Measurements from ENCODE around the gene SMARCA4.

DNA sequence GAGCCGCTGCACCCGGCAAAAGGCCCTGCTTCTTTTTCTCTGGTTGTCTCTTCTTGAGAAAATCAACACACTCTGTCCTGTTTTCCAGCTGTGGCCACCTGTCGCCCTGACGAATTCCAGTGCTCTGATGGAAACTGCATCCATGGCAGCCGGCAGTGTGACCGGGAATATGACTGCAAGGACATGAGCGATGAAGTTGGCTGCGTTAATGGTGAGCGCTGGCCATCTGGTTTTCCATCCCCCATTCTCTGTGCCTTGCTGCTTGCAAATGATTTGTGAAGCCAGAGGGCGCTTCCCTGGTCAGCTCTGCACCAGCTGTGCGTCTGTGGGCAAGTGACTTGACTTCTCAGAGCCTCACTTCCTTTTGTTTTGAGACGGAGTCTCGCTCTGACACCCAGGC is 145.6 kb downstream of the SMARCA4 start:
- TF ChIP-seq SP1 (IDR thresholded peaks at IDR 0.05) = no peak
- TF ChIP-seq RAD21 (IDR thresholded peaks at IDR 0.05) = no peak
- TF ChIP-seq, protein P1, sequence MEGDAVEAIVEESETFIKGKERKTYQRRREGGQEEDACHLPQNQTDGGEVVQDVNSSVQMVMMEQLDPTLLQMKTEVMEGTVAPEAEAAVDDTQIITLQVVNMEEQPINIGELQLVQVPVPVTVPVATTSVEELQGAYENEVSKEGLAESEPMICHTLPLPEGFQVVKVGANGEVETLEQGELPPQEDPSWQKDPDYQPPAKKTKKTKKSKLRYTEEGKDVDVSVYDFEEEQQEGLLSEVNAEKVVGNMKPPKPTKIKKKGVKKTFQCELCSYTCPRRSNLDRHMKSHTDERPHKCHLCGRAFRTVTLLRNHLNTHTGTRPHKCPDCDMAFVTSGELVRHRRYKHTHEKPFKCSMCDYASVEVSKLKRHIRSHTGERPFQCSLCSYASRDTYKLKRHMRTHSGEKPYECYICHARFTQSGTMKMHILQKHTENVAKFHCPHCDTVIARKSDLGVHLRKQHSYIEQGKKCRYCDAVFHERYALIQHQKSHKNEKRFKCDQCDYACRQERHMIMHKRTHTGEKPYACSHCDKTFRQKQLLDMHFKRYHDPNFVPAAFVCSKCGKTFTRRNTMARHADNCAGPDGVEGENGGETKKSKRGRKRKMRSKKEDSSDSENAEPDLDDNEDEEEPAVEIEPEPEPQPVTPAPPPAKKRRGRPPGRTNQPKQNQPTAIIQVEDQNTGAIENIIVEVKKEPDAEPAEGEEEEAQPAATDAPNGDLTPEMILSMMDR (IDR thresholded peaks at IDR 0.05; ENCODE audit: low read depth, low read length, missing input control) = no peak

Measured in liver (tissue), 3 donors.